GM15510 (cell line): ENCODE measurements around the gene CPHXL.

ENCODE experiments used
- POLR2A ChIP-seq: IDR thresholded peaks from 3 replicates; pipeline ENCODE4 v1.6.1; 2011; ENCODE audit warnings: borderline replicate concordance; ENCODE audit not compliant: insufficient read length; ENCODE audit errors: extremely low read depth

Gene CPHXL

DNA sequence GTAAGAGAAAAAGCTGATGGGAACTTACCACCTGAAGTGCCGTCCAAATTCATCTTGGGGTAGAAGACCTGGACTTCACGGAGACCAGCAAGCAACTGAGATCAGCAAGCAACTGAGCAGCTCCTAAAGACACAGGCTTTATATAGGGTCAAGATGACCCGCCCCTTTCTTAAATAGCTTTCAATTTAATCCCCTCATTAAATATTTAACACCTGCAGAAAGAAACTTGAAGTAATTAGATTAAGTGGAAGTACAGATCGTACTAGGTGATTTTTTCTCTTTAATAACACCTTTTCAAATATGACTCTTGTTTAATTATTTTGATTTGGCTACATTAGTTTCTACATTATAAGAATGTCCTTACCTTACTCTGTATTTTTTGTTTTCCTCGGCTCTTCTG is at the start of gene CPHXL:
Gene CPHXL (minus strand): TSS at position 101 of the 400 bp plus-strand sequence. CDS start 48 bp downstream, at position 53.
- TF ChIP-seq POLR2A, result no peak

GRCh38 chr16:75774197-75774596 is 47.9 kb upstream of the CPHXL start:
- TF ChIP-seq POLR2A, result no peak

DNA sequence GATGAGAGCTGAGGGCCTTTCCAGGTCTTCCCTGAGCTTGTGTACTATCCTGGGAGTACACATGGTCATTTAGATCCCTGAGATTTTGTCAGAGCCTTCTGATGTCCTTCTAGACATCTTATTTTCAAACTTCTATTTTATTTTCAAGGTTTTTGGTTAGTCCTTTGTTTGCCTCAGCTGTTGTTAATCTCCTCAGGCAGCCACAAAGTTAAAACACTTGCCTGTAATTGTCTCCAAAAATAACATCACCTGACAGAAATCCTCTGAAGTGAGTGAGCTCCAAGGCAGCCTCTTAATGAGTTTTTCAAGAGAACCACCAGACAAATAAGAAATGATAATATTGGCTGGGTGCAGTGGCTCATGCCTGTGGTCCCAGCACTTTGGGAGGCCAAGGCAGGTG is 43.8 kb upstream of the CPHXL start:
- TF ChIP-seq POLR2A, result no peak

- no peak for TF ChIP-seq POLR2A
These were observed 38.0 kb upstream of the CPHXL start for GRCh38 chr16:75764154-75764768.

DNA sequence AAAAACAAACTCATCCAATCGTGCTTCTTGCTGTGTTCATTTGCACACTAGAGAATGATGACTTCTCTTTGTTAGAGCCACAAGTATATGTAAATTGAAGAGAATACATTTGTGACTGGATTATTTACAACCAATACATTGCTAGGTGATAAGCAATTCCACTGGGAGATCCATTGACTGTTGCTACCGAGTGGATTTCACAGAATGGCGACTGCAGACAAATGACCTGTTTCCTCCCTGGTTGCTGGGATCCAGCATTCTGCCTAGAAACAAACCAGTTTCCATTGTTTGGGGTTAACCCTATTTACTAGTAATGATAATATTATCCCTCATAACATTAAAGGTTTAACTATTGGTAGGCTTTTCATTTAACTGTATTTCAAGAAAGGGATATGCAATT is 36.9 kb upstream of the CPHXL start:
- no peak for TF ChIP-seq POLR2A

GRCh38 chr16:75762746-75763145 is 36.5 kb upstream of the CPHXL start:
- no peak for TF ChIP-seq POLR2A

DNA sequence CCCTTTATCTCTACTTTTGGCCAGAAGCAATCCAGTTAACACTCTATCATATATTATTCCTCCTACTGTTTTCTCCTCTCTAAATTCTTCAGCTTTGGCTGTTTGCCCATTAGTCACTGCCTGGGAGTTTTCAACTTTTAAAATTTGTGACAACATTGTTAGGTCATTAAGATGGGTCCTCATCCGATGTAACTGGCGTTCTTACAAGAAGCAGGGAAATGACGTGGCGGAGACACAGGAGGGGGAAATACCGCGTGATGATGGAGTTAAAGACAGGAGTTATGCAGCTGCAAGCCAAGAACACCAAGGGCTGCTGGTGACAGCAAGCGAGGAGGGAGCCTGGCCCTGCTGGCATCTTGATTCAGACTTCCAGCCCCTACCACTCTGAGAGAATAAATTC is 34.8 kb upstream of the CPHXL start:
- TF ChIP-seq POLR2A, result no peak

GRCh38 chr16:75760018-75760519 is 33.8 kb upstream of the CPHXL start:
- TF ChIP-seq POLR2A, result no peak

DNA sequence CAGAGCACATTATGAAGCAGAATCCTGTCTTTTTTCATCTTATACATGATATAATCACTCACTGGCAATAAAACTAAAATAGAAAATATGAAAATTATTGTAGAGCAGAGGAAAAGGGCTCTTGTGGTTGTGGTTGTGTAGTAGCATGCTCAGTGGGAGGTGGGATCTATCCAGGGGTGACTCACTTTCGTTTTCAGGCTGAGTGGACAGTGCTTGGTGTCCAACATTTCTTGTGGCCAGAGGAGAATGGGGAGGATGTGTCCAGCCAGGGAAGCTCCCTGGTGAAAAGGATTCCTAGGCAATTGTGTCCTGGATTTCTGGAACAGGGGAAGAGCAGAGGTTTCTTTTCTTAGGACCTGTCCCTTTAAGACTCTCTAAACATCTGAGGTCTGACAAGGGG is 31.9 kb upstream of the CPHXL start:
- TF ChIP-seq POLR2A, result no peak

GRCh38 chr16:75754141-75754540 is 27.9 kb upstream of the CPHXL start:
- no peak for TF ChIP-seq POLR2A

DNA sequence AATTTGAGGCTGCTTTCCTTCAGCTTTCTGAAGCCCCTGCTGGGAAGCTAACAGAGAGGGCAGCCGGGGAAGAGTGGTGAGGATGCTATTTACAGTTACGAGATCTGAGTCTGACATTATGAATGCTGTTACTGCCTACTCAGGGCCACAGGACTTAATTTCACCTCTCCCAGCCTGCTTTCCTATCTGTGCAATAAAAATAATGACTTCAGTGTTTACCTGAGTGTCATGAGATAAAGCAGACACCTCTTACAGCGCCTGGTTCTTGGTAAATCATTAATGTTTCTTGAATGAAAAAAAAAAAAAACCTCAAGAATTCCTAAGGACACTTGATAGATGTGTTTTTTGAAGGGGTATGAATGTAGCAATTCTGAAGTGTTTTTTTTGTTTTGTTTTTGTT is 24.2 kb upstream of the CPHXL start:
- TF ChIP-seq POLR2A, result no peak

DNA sequence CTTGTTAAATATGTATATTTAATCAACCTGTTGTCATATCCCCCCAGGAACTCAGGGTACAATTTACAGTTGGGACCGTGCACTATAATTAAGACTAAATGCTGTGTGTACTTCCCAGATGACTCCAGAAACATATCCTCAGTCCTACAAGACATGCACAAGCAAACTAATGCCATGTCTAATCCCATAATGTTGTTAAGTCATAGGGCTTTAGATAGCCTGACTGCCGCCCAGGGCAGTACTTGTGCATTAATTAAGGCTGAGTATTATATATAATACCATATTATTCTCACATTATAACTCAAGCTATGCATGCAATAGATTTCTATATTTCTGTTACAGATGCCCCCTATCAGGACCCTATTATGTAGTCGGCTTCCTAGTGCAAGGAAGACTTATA is 20.1 kb upstream of the CPHXL start:
- no peak for TF ChIP-seq POLR2A

DNA sequence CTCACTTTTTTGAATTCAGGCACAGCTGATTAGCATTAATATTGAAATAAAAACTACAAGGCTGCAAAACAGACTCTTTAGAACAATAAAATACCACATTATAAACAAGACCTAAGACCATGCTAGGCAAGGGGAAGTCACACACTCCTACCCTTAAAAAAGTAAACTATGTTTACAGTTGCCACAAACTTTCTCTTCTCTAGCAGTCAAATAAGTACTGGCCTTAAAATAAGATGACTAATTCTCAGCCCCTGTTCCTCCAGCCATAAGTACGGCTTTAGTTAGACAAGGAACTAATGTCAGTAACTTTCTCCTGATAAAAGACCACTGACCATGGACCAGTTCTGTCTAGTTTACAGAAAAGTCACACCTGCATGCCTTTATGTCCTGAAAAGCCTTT is 19.5 kb upstream of the CPHXL start:
- no peak for TF ChIP-seq POLR2A

DNA sequence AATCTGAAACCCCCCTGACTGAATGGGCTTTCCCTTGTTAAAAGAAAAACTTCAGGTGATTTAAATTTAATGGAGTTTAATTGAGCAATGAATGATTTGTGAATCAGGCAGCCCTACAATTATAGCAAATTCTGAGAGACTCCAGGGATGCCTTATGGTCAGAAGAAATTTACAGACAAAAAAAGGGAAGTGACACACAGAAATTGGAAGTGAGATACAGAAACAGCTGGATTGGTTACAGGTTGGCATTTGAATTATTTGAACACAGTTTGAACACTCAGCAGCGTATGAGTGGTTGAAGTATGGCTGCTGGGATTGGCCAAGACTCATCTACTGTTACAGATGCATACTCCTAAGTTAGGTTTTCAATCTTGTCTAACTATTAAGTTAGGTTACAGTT is 19.0 kb upstream of the CPHXL start:
- no peak for TF ChIP-seq POLR2A

DNA sequence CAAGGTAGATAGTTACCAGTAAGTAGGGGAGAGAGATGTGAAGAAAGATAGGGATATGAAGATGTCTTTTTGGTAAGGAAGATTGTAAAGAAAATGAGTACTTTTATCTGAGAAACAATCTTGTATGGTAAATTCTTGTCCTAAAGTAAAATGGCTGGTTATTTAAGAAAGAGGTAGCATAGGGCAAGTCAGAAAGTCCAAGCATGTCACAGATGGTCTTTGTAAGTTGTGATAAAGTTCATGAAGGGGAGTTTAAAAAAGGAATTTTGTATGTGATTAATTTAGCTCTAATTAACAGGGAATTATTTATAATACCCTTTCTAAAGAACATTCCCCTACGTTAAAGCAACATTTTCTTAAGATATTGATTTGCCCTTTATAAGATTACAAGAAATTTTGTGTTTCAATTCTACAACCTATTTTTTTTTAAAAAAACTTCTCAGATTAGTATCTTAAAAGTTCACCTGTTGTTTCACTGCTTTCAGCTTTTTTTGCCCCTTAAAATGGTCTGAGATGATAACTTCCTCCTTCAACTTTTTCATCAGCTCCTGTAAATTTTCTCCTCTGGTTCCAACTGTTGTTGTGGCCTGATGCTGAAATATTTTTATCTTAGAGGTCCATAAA is 16.2 kb upstream of the CPHXL start:
- no peak for TF ChIP-seq POLR2A
